Endometrial microvascular endothelial cells (primary cell): Measurements from ENCODE around the gene HYAL4. TPM values are rescaled to one million over a fixed set of nuclear protein-coding genes. Genes with fewer than 3 reads are reported as not detected.
"Not testable (repeated sequence)": the region's sequence is repeated elsewhere in the genome, so short reads cannot be mapped to it uniquely, and the experiment has no call there.

Experiments
- in situ Hi-C: cut with HindIII; loops from 2 replicates; pipeline ENCODE4 v1.10.0; 2017; ENCODE audit warnings: low sequenced_read_pairs, low pct_unique_long_range_greater_than_20kb; ENCODE audit errors: inconsistent ontology term
- total RNA-seq: library from RNA; depleted of rRNA; stranded (reverse); fragments of >200 nt; gene quantifications from one replicate; pipeline ENCODE4 v1.2.3, GENCODE V29; 2015; ENCODE audit errors: inconsistent ontology term

The HYAL4 gene
- not detected for total RNA-seq

- in situ Hi-C loops = no loop called here
These were observed at the start of gene HYAL4 for GRCh38 chr7:123844712-123845219. HYAL4 (plus strand) TSS chr7:123845169; CDS start chr7:123868274, 23,105 bp downstream.

- in situ Hi-C loops = no loop called here
These were observed 49.1 kb upstream of the HYAL4 start for GRCh38 chr7:123795917-123796316.

GRCh38 chr7:123796568-123796967, 48.4 kb upstream of the HYAL4 start:
- in situ Hi-C loops = no loop called here

GRCh38 chr7:123797673-123798531, 47.1 kb upstream of the HYAL4 start:
- in situ Hi-C loops = no loop called here

- in situ Hi-C loops = no loop called here
These were observed 46.3 kb upstream of the HYAL4 start for GRCh38 chr7:123798532-123799188.

- in situ Hi-C loops = no loop called here
These were observed 42.7 kb upstream of the HYAL4 start for GRCh38 chr7:123802249-123802648.

GRCh38 chr7:123805287-123805686, 39.7 kb upstream of the HYAL4 start:
- in situ Hi-C loops = no loop called here

GRCh38 chr7:123809471-123809870, 35.5 kb upstream of the HYAL4 start:
- in situ Hi-C loops = no loop called here

GRCh38 chr7:123811056-123811455, 33.9 kb upstream of the HYAL4 start:
- in situ Hi-C loops = no loop called here

GRCh38 chr7:123816916-123817315, 28.1 kb upstream of the HYAL4 start:
- in situ Hi-C loops = no loop called here

GRCh38 chr7:123819001-123819400, 26.0 kb upstream of the HYAL4 start:
- in situ Hi-C loops = no loop called here

GRCh38 chr7:123819795-123820194, 25.2 kb upstream of the HYAL4 start:
- in situ Hi-C loops = not testable (repeated sequence)

GRCh38 chr7:123820864-123821263, 24.1 kb upstream of the HYAL4 start:
- in situ Hi-C loops = no loop called here

GRCh38 chr7:123821320-123821719, 23.6 kb upstream of the HYAL4 start:
- in situ Hi-C loops = no loop called here

- in situ Hi-C loops = no loop called here
These were observed 20.8 kb upstream of the HYAL4 start for GRCh38 chr7:123823898-123824753.

GRCh38 chr7:123824754-123825067, 20.3 kb upstream of the HYAL4 start:
- in situ Hi-C loops = no loop called here

- in situ Hi-C loops = no loop called here
These were observed 16.2 kb upstream of the HYAL4 start for GRCh38 chr7:123828805-123829204.

GRCh38 chr7:123836656-123837055, 8.3 kb upstream of the HYAL4 start:
- in situ Hi-C loops = no loop called here

GRCh38 chr7:123839106-123839505, 5.9 kb upstream of the HYAL4 start:
- in situ Hi-C loops = not testable (repeated sequence)
